ENCODE results near the gene ZNF618.
"Not testable (repeated sequence)": the region's sequence is repeated elsewhere in the genome, so short reads cannot be mapped to it uniquely, and the experiment has no call there.

The ZNF618 gene

GRCh38 chr9:114037961-114038723, 162.0 kb downstream of the ZNF618 start:
- peak; percentile 46 for DNase-seq (ENCODE audit: low spot score)

GRCh38 chr9:114038724-114039313, 162.7 kb downstream of the ZNF618 start:
- no peak for DNase-seq (ENCODE audit: low spot score)

GRCh38 chr9:114039484-114039883, 163.4 kb downstream of the ZNF618 start:
- no peak for DNase-seq (ENCODE audit: low spot score)

- not testable (repeated sequence) for DNase-seq (ENCODE audit: low spot score)
Observed at GRCh38 chr9:114043660-114044059, 167.6 kb downstream of the ZNF618 start.

- no peak for DNase-seq (ENCODE audit: low spot score)
Observed at GRCh38 chr9:114046237-114046755, 170.2 kb downstream of the ZNF618 start.

- DNase-seq (ENCODE audit: low spot score) = no peak
Observed at GRCh38 chr9:114046875-114047274, 170.8 kb downstream of the ZNF618 start.

DNA sequence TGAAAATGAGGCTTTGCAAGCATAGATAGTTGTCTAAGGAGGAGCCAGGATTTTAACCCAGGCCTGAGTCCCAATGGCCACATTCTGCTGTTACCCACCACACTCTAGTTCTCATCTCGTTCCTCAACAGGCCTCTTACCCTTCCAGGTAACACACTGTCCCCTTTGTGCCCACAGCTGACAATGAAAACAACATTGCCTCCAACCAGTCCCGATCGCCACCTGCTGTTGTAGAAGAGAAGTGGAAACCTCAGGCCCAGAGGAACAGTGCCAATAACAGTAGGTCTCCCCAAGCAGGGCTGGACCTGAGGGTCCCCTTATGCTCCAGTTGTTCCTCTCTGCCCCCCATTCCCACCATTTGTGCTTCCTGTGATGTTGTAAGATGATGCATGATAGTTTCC, 171.6 kb downstream of the ZNF618 start:
- DNase-seq (ENCODE audit: low spot score) = no peak

GRCh38 chr9:114048533-114049415, 172.7 kb downstream of the ZNF618 start:
- no peak for DNase-seq (ENCODE audit: low spot score)

DNA sequence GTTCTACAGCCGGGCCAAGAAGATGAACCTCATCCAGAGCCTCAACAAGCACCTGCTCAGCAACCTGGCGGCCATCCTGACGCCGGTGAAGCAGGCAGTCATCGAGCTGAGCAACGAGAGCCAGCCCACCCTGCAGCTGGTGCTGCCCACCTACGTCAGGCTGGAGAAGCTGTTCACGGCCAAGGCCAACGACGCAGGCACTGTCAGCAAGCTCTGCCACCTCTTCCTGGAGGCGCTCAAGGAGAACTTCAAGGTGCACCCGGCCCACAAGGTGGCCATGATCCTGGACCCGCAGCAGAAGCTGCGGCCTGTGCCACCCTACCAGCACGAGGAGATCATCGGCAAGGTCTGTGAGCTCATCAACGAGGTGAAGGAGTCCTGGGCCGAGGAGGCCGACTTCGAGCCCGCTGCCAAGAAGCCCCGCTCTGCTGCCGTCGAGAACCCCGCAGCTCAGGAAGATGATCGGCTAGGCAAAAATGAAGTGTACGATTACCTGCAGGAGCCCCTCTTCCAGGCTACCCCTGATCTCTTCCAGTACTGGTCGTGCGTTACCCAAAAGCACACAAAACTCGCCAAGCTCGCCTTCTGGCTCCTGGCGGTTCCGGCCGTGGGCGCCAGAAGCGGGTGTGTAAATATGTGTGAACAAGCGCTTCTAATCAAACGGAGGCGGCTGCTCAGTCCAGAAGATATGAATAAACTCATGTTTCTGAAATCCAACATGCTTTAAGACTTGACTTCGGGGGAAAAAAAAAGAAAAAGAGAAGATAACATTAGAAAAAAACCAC, 173.5 kb downstream of the ZNF618 start:
- DNase-seq (ENCODE audit: low spot score) = no peak

DNA sequence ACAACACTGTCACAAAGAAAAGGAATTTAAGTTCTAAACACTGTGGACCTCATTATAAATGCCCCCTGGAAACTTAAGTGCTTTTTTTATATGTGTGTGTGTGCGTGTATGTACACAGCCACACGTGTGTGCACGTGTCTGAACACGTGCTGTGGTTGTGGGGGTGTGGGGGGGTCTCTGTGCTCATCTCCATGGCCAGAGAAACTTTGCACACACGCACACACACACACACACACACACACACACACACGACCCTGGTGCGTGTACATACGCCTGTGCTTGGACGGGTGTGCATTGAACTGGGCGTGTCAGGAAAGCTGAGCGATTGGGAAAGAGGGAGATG, 174.1 kb downstream of the ZNF618 start:
- DNase-seq (ENCODE audit: low spot score) = no peak

- DNase-seq (ENCODE audit: low spot score) = no peak
Observed at GRCh38 chr9:114050646-114051045, 174.5 kb downstream of the ZNF618 start.

DNA sequence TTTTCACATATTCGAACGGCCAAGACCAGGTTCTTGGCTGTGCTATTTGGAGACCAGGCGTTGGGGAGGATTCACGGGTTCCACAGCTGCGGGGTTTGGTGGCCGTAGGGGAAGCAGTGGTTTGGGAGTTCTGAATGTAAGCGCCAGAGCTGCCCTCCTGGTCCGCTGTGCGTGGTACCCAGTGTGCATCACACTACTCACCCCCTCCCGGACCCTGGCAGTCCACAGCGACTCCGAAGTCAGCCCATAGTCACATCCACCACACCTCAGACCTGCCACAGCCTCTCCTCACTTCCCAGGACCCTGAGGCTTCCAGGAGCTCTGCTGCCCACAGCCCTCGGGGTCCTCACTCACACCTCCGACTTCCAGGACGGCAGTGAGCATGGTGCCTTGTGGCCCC, 175.2 kb downstream of the ZNF618 start:
- DNase-seq (ENCODE audit: low spot score) = no peak

- DNase-seq (ENCODE audit: low spot score) = no peak
Observed at GRCh38 chr9:114051706-114052105, 175.6 kb downstream of the ZNF618 start.

GRCh38 chr9:114053246-114054005, 177.3 kb downstream of the ZNF618 start:
- DNase-seq (ENCODE audit: low spot score) = no peak

GRCh38 chr9:114054191-114054690, 178.1 kb downstream of the ZNF618 start:
- DNase-seq (ENCODE audit: low spot score) = no peak

DNA sequence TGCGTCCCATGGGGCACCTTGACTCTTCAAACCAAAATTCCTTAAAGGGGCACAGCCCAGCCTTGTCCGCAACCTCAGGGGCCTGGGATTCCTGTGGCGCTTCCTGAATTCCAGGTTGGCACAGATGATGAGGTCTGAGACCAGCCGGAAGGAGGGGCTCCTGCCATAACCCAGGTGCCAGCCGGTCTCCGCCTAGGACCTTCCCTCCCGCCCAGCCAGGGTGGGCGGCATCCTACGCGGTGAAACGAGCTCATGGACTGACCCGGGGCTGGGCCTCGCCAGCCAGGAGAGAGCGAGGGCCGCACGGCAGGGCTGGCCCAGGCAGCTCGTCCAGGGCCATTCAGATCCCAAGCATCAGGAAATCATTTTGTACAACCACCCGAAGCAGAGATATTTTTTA, 179.0 kb downstream of the ZNF618 start:
- no peak for DNase-seq (ENCODE audit: low spot score)

DNA sequence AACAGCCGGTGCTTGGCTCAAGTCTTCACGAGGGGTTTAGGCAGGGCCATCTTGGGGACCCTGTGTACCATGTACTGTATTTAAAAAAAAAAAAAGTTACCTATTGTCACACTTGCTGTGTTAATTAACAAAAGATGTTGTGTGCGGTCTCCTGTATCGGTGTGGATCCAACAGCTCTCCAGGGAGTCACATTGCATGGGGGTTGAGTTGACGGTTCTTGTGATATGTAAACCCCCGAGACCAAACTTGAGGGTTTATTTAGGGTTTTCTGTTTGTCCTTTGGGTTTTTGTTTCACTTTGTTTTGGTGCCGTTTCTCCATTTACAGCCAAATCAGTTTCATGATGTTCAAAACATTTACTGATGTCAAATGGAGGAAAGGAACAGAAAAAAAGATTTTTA, 179.8 kb downstream of the ZNF618 start:
- no peak for DNase-seq (ENCODE audit: low spot score)

- DNase-seq (ENCODE audit: low spot score) = no peak
Observed at GRCh38 chr9:114056527-114056926, 180.4 kb downstream of the ZNF618 start.

DNA sequence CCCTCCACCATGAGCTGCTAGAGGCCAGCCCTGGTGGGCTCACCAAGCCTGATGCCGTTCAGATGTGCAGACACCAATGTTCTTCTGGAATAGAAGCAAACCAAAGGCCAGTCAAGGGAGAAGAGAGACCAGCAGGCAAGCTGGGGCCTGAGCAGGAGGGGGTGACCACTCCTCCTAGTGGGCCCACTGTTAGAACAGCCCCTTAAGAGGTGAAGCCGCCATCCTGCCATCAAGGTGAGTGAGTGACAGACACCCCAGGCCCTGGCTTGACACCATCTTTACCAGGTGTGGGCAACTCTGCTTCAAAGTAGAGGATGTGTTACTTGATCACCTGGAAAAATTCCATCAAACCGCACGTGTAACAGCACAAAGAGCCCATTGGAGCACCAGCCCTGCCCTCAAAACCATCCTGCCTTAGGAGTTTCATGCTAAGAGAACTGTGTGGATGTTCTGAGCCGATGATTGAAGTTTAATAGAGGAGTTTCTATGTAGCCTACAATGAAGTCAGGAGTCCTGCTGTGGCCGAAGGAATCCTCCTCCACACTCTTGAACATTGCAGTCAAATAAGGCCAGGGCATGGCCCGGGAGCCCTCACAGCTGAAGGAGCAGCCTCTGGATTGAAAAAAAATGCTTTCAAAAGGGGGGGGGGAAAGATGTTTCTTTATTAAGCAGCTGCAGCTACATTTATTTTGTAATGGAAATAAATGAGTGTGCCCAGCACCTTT, 181.2 kb downstream of the ZNF618 start:
- DNase-seq (ENCODE audit: low spot score) = no peak

DNA sequence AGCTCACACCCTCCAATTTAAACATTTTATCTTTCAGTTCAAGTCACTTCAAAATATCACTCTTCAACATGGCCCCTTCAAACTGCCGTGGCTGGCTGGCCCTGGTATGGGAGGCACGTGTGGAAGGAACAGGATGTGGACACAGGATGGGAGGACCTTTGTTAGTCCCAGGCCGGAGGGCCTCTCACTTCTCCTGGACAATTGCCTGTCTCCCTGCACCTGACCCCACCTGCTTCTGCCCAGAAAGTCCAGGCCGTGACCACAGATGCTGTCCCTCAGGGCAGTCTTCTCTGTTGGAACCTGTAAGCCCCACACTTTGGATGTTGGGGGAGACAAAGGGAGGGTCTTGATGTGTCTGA, 182.6 kb downstream of the ZNF618 start:
- no peak for DNase-seq (ENCODE audit: low spot score)

Measured in Ammon's horn (tissue), 1 donor.